HepG2 (cell line): Measurements from ENCODE around the gene GNAS-AS1. TPM values are rescaled to one million over a fixed set of nuclear protein-coding genes. Genes with fewer than 3 reads are reported as not detected.

Experiments
- ATF1 ChIP-seq: IDR thresholded peaks from 2 replicates; pipeline ENCODE4 v1.6.1; 2016; ENCODE audit warnings: mild to moderate bottlenecking, control low read depth
- CAMTA2 ChIP-seq: sonication (generic); formaldehyde crosslinking; IDR thresholded peaks from 2 replicates; pipeline ENCODE4 v1.4.0; 2020; ENCODE audit warnings: mild to moderate bottlenecking, missing genetic modification reagents, borderline replicate concordance
- FLYWCH1 ChIP-seq: sonication (generic); formaldehyde crosslinking; IDR thresholded peaks from 2 replicates; pipeline ENCODE4 v1.8.1; 2023; ENCODE audit warnings: mild to moderate bottlenecking, missing genetic modification reagents
- GZF1 ChIP-seq: sonication (generic); formaldehyde crosslinking; IDR thresholded peaks from 2 replicates; pipeline ENCODE4 v1.5.1; 2020; ENCODE audit warnings: mild to moderate bottlenecking, missing genetic modification reagents
- HNRNPUL1 ChIP-seq: fragments of 200-400 bp; formaldehyde crosslinking; IDR thresholded peaks from 2 replicates; pipeline ENCODE4 v1.6.1; 2017; ENCODE audit warnings: low read depth, mild to moderate bottlenecking, low read length, moderate library complexity
- MAFF ChIP-seq: IDR thresholded peaks from 2 replicates; pipeline ENCODE4 v1.6.1; 2011; ENCODE audit warnings: low read depth, low read length, improper control_type of control experiment
- MAZ ChIP-seq, 2 experiments: sonication (generic) in 1 of 2; formaldehyde crosslinking in 1 of 2; IDR thresholded peaks; 2 replicates each; pipeline versions ENCODE4 v1.5.0 to v1.6.1; 2012 to 2020; ENCODE audit warnings: low read depth in 2 of 2, mild to moderate bottlenecking in 2 of 2, borderline replicate concordance in 1 of 2, improper control_type of control experiment in 1 of 2, low read length in 1 of 2, missing genetic modification reagents in 1 of 2, moderate library complexity in 1 of 2
- MIXL1 ChIP-seq: IDR thresholded peaks from 2 replicates; pipeline ENCODE4 v1.6.1; 2016
- MXD4 ChIP-seq: IDR thresholded peaks from 2 replicates; pipeline ENCODE4 v1.6.1; 2016; ENCODE audit warnings: mild to moderate bottlenecking, missing biosample characterization, missing genetic modification reagents
- MZF1 ChIP-seq: sonication (generic); formaldehyde crosslinking; IDR thresholded peaks from 2 replicates; pipeline ENCODE4 v1.8.1; 2023; ENCODE audit warnings: mild to moderate bottlenecking, missing genetic modification reagents, borderline replicate concordance
- PCBP2 ChIP-seq: fragments of 200-400 bp; formaldehyde crosslinking; optimal IDR thresholded peaks from 2 replicates; pipeline ENCODE3; 2018; ENCODE audit warnings: low read length, low read depth; ENCODE audit not compliant: poor library complexity, severe bottlenecking
- POLR2G ChIP-seq: fragments of 200-400 bp; formaldehyde crosslinking; IDR thresholded peaks from 2 replicates; pipeline ENCODE4 v1.6.1; 2018; ENCODE audit warnings: mild to moderate bottlenecking, low read depth, low read length, moderate library complexity
- PRMT3 ChIP-seq: sonication (generic); formaldehyde crosslinking; IDR thresholded peaks from 2 replicates; pipeline ENCODE4 v1.8.1; 2022; ENCODE audit warnings: low read depth, mild to moderate bottlenecking, moderate library complexity, missing genetic modification reagents, borderline replicate concordance
- SMAD9 ChIP-seq: sonication (generic); formaldehyde crosslinking; IDR thresholded peaks from 2 replicates; pipeline ENCODE4 v1.5.1; 2020; ENCODE audit warnings: mild to moderate bottlenecking, missing genetic modification reagents
- TBX3 ChIP-seq: fragments of 450-650 bp; IDR thresholded peaks from 2 replicates; pipeline ENCODE4 v1.6.1; 2017; ENCODE audit warnings: antibody characterized with exemption, mild to moderate bottlenecking, inconsistent platforms, borderline replicate concordance
- ZNF33B ChIP-seq: sonication (generic); formaldehyde crosslinking; IDR thresholded peaks from 2 replicates; pipeline ENCODE4 v1.5.1; 2020; ENCODE audit warnings: mild to moderate bottlenecking, missing genetic modification reagents
- ZNF362 ChIP-seq: sonication (generic); formaldehyde crosslinking; IDR thresholded peaks from 2 replicates; pipeline ENCODE4 v1.4.0; 2020; ENCODE audit warnings: missing genetic modification reagents, mild to moderate bottlenecking, borderline replicate concordance
- ZNF75D ChIP-seq: sonication (generic); formaldehyde crosslinking; IDR thresholded peaks from 2 replicates; pipeline ENCODE4 v1.8.1; 2023; ENCODE audit warnings: missing genetic modification reagents, mild to moderate bottlenecking, borderline replicate concordance
- ZNF790 ChIP-seq: sonication (generic); formaldehyde crosslinking; IDR thresholded peaks from 2 replicates; pipeline ENCODE4 v1.8.0; 2022; ENCODE audit warnings: missing genetic modification reagents, mild to moderate bottlenecking, borderline replicate concordance
- polyA plus RNA-seq, 8 experiments: library from polyadenylated mRNA; depleted of rRNA in 3 of 8; stranded (reverse) in 7 of 8; unstranded in 1 of 8; fragments of >200 nt; fragmentation: Illumina TruSeq in 4 of 8; extraction: Trizol in 4 of 8; gene quantifications; 2 replicates each; pipeline versions ENCODE4 v1.2.1 to v1.2.3, GENCODE V29; 2011 to 2016; ENCODE audit warnings: low read depth in 4 of 8, missing spikeins in 1 of 8, mixed read lengths in 1 of 8; ENCODE audit not compliant: insufficient read depth in 1 of 8
- total RNA-seq, 5 experiments: library from RNA; depleted of rRNA; stranded (reverse); fragments of >200 nt; fragmentation: Illumina TruSeq; extraction: Trizol; gene quantifications; 2 replicates each; pipeline ENCODE4 v1.2.3, GENCODE V29; 2016; ENCODE audit warnings: low read depth in 1 of 5
- TF ChIP-seq, protein P1 (sequence below): sonication (generic); formaldehyde crosslinking; IDR thresholded peaks from 2 replicates; pipeline ENCODE4 v1.4.0; 2020; ENCODE audit warnings: missing genetic modification reagents
- TF ChIP-seq, protein P2 (sequence below): IDR thresholded peaks from 2 replicates; pipeline ENCODE4 v1.6.1; 2016; ENCODE audit warnings: low read depth
- TF ChIP-seq, protein P3 (sequence below), 2 experiments: sonication (generic) in 1 of 2; formaldehyde crosslinking in 1 of 2; IDR thresholded peaks; 2 replicates each; pipeline versions ENCODE4 v1.4.0 to v1.6.1; 2018 to 2020; ENCODE audit warnings: missing genetic modification reagents in 2 of 2, borderline replicate concordance in 1 of 2, low read depth in 1 of 2, mild to moderate bottlenecking in 1 of 2, missing biosample characterization in 1 of 2

GNAS-AS1 gene
- total and polyA plus RNA-seq, 2 of the 13 experiments (the other 11 are each of a cell fraction or from before 2014, with no cell fraction given) = not detected

- no peak for TF ChIP-seq ATF1 (CRISPR knock-in tag)
- TF ChIP-seq MIXL1 = no peak
- TF ChIP-seq SMAD9 (CRISPR knock-in tag) = no peak
- TF ChIP-seq, protein P1, sequence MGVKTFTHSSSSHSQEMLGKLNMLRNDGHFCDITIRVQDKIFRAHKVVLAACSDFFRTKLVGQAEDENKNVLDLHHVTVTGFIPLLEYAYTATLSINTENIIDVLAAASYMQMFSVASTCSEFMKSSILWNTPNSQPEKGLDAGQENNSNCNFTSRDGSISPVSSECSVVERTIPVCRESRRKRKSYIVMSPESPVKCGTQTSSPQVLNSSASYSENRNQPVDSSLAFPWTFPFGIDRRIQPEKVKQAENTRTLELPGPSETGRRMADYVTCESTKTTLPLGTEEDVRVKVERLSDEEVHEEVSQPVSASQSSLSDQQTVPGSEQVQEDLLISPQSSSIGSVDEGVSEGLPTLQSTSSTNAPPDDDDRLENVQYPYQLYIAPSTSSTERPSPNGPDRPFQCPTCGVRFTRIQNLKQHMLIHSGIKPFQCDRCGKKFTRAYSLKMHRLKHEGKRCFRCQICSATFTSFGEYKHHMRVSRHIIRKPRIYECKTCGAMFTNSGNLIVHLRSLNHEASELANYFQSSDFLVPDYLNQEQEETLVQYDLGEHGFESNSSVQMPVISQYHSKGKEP = no peak
- no peak for TF ChIP-seq HNRNPUL1
- no peak for TF ChIP-seq PCBP2
- TF ChIP-seq MXD4 = 0 out of 2 replicates have a peak, but pooled peaks have one; percentile 40
- peak; percentile 83; the same call in 1 of the 2 replicates for TF ChIP-seq ZNF790 (CRISPR knock-in tag)
- TF ChIP-seq, protein P2, sequence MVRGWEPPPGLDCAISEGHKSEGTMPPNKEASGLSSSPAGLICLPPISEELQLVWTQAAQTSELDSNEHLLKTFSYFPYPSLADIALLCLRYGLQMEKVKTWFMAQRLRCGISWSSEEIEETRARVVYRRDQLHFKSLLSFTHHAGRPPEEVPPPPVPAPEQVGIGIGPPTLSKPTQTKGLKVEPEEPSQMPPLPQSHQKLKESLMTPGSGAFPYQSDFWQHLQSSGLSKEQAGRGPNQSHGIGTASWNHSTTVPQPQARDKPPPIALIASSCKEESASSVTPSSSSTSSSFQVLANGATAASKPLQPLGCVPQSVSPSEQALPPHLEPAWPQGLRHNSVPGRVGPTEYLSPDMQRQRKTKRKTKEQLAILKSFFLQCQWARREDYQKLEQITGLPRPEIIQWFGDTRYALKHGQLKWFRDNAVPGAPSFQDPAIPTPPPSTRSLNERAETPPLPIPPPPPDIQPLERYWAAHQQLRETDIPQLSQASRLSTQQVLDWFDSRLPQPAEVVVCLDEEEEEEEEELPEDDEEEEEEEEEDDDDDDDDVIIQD (CRISPR knock-in tag) = no peak
- TF ChIP-seq POLR2G = peak; percentile 71
- TF ChIP-seq MZF1 = no peak
- no peak for TF ChIP-seq FLYWCH1
- TF ChIP-seq, protein P3, sequence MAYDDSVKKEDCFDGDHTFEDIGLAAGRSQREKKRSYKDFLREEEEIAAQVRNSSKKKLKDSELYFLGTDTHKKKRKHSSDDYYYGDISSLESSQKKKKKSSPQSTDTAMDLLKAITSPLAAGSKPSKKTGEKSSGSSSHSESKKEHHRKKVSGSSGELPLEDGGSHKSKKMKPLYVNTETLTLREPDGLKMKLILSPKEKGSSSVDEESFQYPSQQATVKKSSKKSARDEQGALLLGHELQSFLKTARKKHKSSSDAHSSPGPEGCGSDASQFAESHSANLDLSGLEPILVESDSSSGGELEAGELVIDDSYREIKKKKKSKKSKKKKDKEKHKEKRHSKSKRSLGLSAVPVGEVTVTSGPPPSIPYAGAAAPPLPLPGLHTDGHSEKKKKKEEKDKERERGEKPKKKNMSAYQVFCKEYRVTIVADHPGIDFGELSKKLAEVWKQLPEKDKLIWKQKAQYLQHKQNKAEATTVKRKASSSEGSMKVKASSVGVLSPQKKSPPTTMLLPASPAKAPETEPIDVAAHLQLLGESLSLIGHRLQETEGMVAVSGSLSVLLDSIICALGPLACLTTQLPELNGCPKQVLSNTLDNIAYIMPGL (CRISPR knock-in tag; IDR thresholded peaks at IDR 0.05; ENCODE audit: borderline replicate concordance in 1 of 2, low read depth in 1 of 2) = peak; percentile 1 to 71; a peak in 1 of 4 replicates
- TF ChIP-seq ZNF362 = no peak
- no peak for TF ChIP-seq ZNF75D (CRISPR knock-in tag)
- peak; percentile 62; the same call in 1 of the 2 replicates for TF ChIP-seq CAMTA2 (CRISPR knock-in tag)
- peak; percentile 97 for TF ChIP-seq MAZ (IDR thresholded peaks at IDR 0.05; ENCODE audit: borderline replicate concordance, low read depth, low read length)
- TF ChIP-seq MAZ (CRISPR knock-in tag; IDR thresholded peaks at IDR 0.05; ENCODE audit: low read depth) = peak; percentile 97
- TF ChIP-seq GZF1 = no peak
- no peak for TF ChIP-seq TBX3
- no peak for TF ChIP-seq PRMT3 (CRISPR knock-in tag)
- no peak for TF ChIP-seq ZNF33B (CRISPR knock-in tag)
- TF ChIP-seq MAFF = no peak
Measured at GRCh38 chr20:58890518-58891085, 39.9 kb upstream of the GNAS-AS1 start (continued).
